Measurements from ENCODE around the gene PPP2R5D. TPM values are rescaled to one million over a fixed set of nuclear protein-coding genes. Genes with fewer than 3 reads are reported as not detected.

The PPP2R5D gene
- total and polyA plus RNA-seq, 12 donors, result 23.9 to 47.1 (median 31.8) TPM

DNA sequence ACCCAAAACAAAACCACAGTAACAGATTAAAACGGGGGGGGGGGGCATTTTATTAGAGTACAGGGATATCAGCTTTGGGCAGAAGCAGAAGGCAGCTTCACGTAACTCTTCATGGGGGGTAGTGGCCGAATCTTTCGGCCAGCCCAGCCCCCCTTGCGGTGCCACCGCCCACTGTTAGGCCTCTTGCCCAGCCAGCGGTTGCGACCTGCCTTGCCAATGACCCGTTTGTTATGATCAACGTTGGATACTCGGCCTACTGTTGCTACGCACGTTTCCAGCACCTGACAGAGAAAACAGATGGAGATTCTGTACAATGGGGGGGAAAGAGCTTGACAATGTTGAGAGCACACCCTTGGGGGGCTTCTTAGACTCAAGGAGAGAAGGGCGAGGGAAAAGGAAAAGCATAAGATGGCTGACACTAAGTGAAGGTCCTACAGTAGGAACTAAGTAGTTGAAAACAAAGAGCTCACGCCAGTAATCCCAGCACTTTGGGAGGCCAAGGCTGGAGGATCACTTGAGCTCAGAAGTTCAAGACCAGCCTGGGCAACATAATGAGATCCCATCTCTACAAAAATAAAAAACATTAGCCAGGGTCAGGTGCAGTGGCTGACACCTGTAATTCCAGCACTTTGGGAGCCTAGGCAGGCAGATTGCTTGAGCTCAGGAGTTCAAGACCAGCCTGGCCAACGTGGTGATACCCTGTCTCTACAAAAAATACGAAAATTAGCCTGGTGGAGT, 70.0 kb downstream of the PPP2R5D start:
- Histone ChIP-seq H3K9me3 (no peaks in the 10 kb centered on the region), H3K27me3 (no peaks in the 10 kb centered on the region), H3K36me3 (peaks cover 0 to 51% (median 14%) of the 10 kb centered on the region in 9 donors), H3K27ac (peak overlapping the region; percentile 63 to 98 (median 96)), H3K4me1 (peaks cover 4 to 38% (median 27%) of the 10 kb centered on the region in 9 donors), H3K4me3 (peak overlapping the region in 9 of 10 donors; percentile 40 to 78 (median 66))
- TF ChIP-seq CTCF (IDR thresholded peaks at IDR 0.05), result no peak
- WGBS, 2 donors, result 62 to 70% methylated on average over 17 of the region's 17 CpGs
- ATAC-seq (no peak), DNase-seq (no peak)
- intact Hi-C loops (cut with DNase I), result loop anchor here in 5 of 10 donors (5.0 to 10.0 kb wide), 5 partner anchors 37 to 150 kb away; partner anchors contain the start of genes CNPY3 (in 1 of the 5), KLHDC3 (in 1 of the 5) and MEA1 (in 1 of the 5)

DNA sequence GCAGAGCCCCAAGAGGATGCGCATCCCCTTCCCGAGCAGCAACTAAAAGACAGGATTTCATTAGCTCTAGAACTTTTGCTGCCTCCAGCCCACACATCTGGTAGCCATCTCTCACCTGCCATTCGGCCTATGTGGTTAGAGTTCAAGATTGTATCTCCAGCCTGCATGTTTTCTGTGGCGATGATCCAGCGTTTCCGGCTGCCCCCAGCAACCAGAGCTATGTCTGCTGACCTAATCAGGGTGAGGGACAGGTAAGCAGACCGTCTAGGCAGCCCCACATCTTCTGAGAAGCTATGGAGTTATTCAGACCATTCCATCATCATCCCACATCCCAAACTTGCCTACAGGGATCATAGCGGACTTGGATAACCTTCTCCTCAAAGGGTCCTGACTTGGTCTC, 71.6 kb downstream of the PPP2R5D start:
- H3K36me3 ChIP-seq, result peaks cover 0 to 41% (median 9%) of the 10 kb centered on the region in 9 donors
- WGBS, 2 donors, result 86 to 87% methylated on average over 8 of the region's 8 CpGs
- intact Hi-C loops (cut with DNase I), result loop anchor here in 4 of 10 donors (5.0 to 10.0 kb wide), 4 partner anchors 34 to 151 kb away; partner anchors contain the start of genes CNPY3 (in 1 of the 4), KLHDC3 (in 1 of the 4), MEA1 (in 1 of the 4) and RRP36 (in 1 of the 4)
- TF ChIP-seq CTCF (IDR thresholded peaks at IDR 0.05), result no peak
- peaks cover 8 to 49% (median 35%) of the 10 kb centered on the region in 9 donors for H3K4me1 ChIP-seq
- DNase-seq, result no peak
- H3K9me3 ChIP-seq, result no peaks in the 10 kb centered on the region
- ATAC-seq, result no peak
- H3K27ac ChIP-seq, result no peak overlapping the region
- H3K27me3 ChIP-seq, result no peaks in the 10 kb centered on the region
- H3K4me3 ChIP-seq, result no peak overlapping the region

GRCh38 chr6:43058531-43058930, 74.2 kb downstream of the PPP2R5D start:
- ATAC-seq, result no peak
- H3K4me1 ChIP-seq, result peaks cover 8 to 36% (median 33%) of the 10 kb centered on the region in 9 donors
- H3K27me3 ChIP-seq, result no peaks in the 10 kb centered on the region
- WGBS, 2 donors, result 71 to 75% methylated on average over 1 of the region's 1 CpG
- no peak for DNase-seq
- H3K27ac ChIP-seq, result peak overlapping the region in 9 of 10 donors; percentile 83 to 97 (median 89)
- H3K4me3 ChIP-seq, result peak overlapping the region; percentile 73 to 96 (median 85)
- no peaks in the 10 kb centered on the region for H3K9me3 ChIP-seq
- TF ChIP-seq CTCF (IDR thresholded peaks at IDR 0.05), result no peak
- intact Hi-C loops (cut with DNase I), result loop anchor here in 6 of 10 donors (2.0 to 10.0 kb wide), 6 partner anchors 36 to 154 kb away; partner anchors contain the start of genes KLHDC3 (in 2 of the 6), CNPY3 (in 1 of the 6), MEA1 (in 1 of the 6) and PEX6 (in 1 of the 6)
- H3K36me3 ChIP-seq, result peaks cover 0 to 58% (median 17%) of the 10 kb centered on the region in 9 donors

Measured in heart right ventricle (tissue), 16 donors.